SIG-M5 (cell line): ENCODE measurements around the gene RAB3A.

ENCODE experiments used
- DNase-seq: peaks from one replicate; lab custom pipeline; 2025; lab: John Stamatoyannopoulos, UW

RAB3A gene

GRCh38 chr19:18150776-18151624 is 52.8 kb downstream of the RAB3A start:
- DNase-seq, result no peak

- no peak for DNase-seq
Observed at GRCh38 chr19:18149596-18149975, 54.3 kb downstream of the RAB3A start.

GRCh38 chr19:18147396-18147795 is 56.4 kb downstream of the RAB3A start:
- no peak for DNase-seq
